Liver (tissue), 9 donors: ENCODE data around the gene KCNQ1. TPM values are rescaled to one million over a fixed set of nuclear protein-coding genes. Genes with fewer than 3 reads are reported as not detected.

Experiments used
- DNase-seq: peaks from one replicate; pipeline ENCODE4 v3.0.0-alpha.2; 2017; ENCODE audit warnings: low spot score
- H3K27ac ChIP-seq, 2 donors: one replicate each; pipeline ENCODE4 v1.7.0; 2013; ENCODE audit warnings: inconsistent platforms in 2 of 2, low read length in 2 of 2, control low read depth in 1 of 2, low read depth in 1 of 2, mild to moderate bottlenecking in 1 of 2
- H3K27me3 ChIP-seq, 4 donors: one replicate each; pipeline versions ENCODE4 v1.6.1 to v1.7.0; 2013; ENCODE audit warnings: low read length in 3 of 4, inconsistent platforms in 1 of 4, mild to moderate bottlenecking in 1 of 4, moderate library complexity in 1 of 4; ENCODE audit not compliant: control insufficient read depth in 4 of 4, insufficient read depth in 4 of 4
- H3K36me3 ChIP-seq, 4 donors: one replicate each; pipeline versions ENCODE4 v1.6.1 to v1.7.0; 2013; ENCODE audit warnings: low read length in 3 of 4, mild to moderate bottlenecking in 3 of 4, low read depth in 1 of 4, moderate library complexity in 1 of 4; ENCODE audit not compliant: control insufficient read depth in 4 of 4, insufficient read depth in 3 of 4
- H3K4me1 ChIP-seq, 4 donors: one replicate each; pipeline versions ENCODE4 v1.6.1 to v1.7.0; 2013; ENCODE audit warnings: low read length in 3 of 4, mild to moderate bottlenecking in 3 of 4, moderate library complexity in 1 of 4; ENCODE audit not compliant: control insufficient read depth in 4 of 4, insufficient read depth in 4 of 4
- H3K4me3 ChIP-seq, 3 donors: one replicate each; pipeline versions ENCODE4 v1.6.1 to v1.7.0; 2013; ENCODE audit warnings: low read length in 3 of 3, control low read depth in 1 of 3, low read depth in 1 of 3, mild to moderate bottlenecking in 1 of 3
- H3K9ac ChIP-seq, 2 donors: one replicate each; pipeline ENCODE4 v1.7.0; 2013; ENCODE audit warnings: low read length in 2 of 2, mild to moderate bottlenecking in 2 of 2, moderate library complexity in 2 of 2, control low read depth in 1 of 2, low read depth in 1 of 2
- H3K9me3 ChIP-seq, 4 donors: one replicate each; pipeline versions ENCODE4 v1.6.1 to v1.7.0; 2013; ENCODE audit warnings: low read length in 3 of 4; ENCODE audit not compliant: control insufficient read depth in 4 of 4
- ATF3 ChIP-seq: IDR thresholded peaks from 2 replicates; pipeline ENCODE4 v1.6.1; 2016; ENCODE audit warnings: antibody characterized with exemption
- CTCF ChIP-seq: fragments of 150-350 bp; IDR thresholded peaks from 2 replicates; pipeline ENCODE4 v1.5.1; 2017; ENCODE audit warnings: improper control_type of control experiment, low read depth, low read length; ENCODE audit not compliant: missing input control
- EGR1 ChIP-seq, 2 donors: IDR thresholded peaks; 2 replicates each; pipeline ENCODE4 v1.6.1; 2016 to 2018; ENCODE audit warnings: antibody characterized with exemption in 2 of 2, low read depth in 2 of 2
- FOXA1 ChIP-seq: IDR thresholded peaks from 2 replicates; pipeline ENCODE4 v1.6.1; 2016; ENCODE audit warnings: antibody characterized with exemption
- FOXA2 ChIP-seq: IDR thresholded peaks from 2 replicates; pipeline ENCODE4 v1.6.1; 2016; ENCODE audit warnings: antibody characterized with exemption
- GABPA ChIP-seq, 2 donors: IDR thresholded peaks in 1 of 2; conservative IDR thresholded peaks in 1 of 2; 2 replicates each; pipeline ENCODE4 v1.6.1; 2016; ENCODE audit warnings: antibody characterized with exemption in 2 of 2, mild to moderate bottlenecking in 1 of 2, moderate library complexity in 1 of 2
- HNF4A ChIP-seq, 2 donors: conservative IDR thresholded peaks; 2 replicates each; pipeline ENCODE4 v1.6.1; 2016; ENCODE audit warnings: antibody characterized with exemption in 2 of 2, mild to moderate bottlenecking in 2 of 2
- HNF4G ChIP-seq: IDR thresholded peaks from 2 replicates; pipeline ENCODE4 v1.6.1; 2016; ENCODE audit warnings: antibody characterized with exemption
- JUND ChIP-seq, 2 donors: IDR thresholded peaks; 2 replicates each; pipeline ENCODE4 v1.6.1; 2016; ENCODE audit warnings: antibody characterized with exemption in 2 of 2
- MAX ChIP-seq: IDR thresholded peaks from 2 replicates; pipeline ENCODE4 v1.6.1; 2016; ENCODE audit warnings: antibody characterized with exemption
- NR2F2 ChIP-seq: IDR thresholded peaks from 2 replicates; pipeline ENCODE4 v1.6.1; 2016; ENCODE audit warnings: antibody characterized with exemption
- RAD21 ChIP-seq, 2 donors: IDR thresholded peaks; 2 replicates each; pipeline ENCODE4 v1.6.1; 2016; ENCODE audit warnings: antibody characterized with exemption in 2 of 2, mild to moderate bottlenecking in 2 of 2
- REST ChIP-seq: IDR thresholded peaks from 2 replicates; pipeline ENCODE4 v1.6.1; 2016; ENCODE audit warnings: antibody characterized with exemption, mild to moderate bottlenecking
- RXRA ChIP-seq, 2 donors: IDR thresholded peaks; 2 replicates each; pipeline ENCODE4 v1.6.1; 2017 to 2018; ENCODE audit warnings: antibody characterized with exemption in 2 of 2, mild to moderate bottlenecking in 1 of 2
- SP1 ChIP-seq: IDR thresholded peaks from 2 replicates; pipeline ENCODE4 v1.6.1; 2018; ENCODE audit warnings: antibody characterized with exemption, mild to moderate bottlenecking
- TAF1 ChIP-seq: conservative IDR thresholded peaks from 2 replicates; pipeline ENCODE4 v1.6.1; 2016; ENCODE audit warnings: antibody characterized with exemption, mild to moderate bottlenecking
- YY1 ChIP-seq: IDR thresholded peaks from 2 replicates; pipeline ENCODE4 v1.6.1; 2016; ENCODE audit warnings: antibody characterized with exemption, mild to moderate bottlenecking
- ZBTB33 ChIP-seq: IDR thresholded peaks from 2 replicates; pipeline ENCODE4 v1.6.1; 2016; ENCODE audit warnings: antibody characterized with exemption
- WGBS: extraction: QIAGEN DNeasy Blood & Tissue Kit; methylation state at CpG from one replicate; pipeline ENCODE4 v1.1.7; 2013; 5-methylcytosine and 5-hydroxymethylcytosine counted together
- polyA plus RNA-seq, 2 donors: library from polyadenylated mRNA; stranded (reverse) in 1 of 2; unstranded in 1 of 2; fragments of 200-250 nt in 1 of 2; fragments of >200 nt in 1 of 2; fragmentation: Nextera tagmentation in 1 of 2; extraction: Ambion mirVana in 1 of 2; gene quantifications; one replicate each; pipeline versions ENCODE4 v1.2.1 to v1.2.3, GENCODE V29; 2013 to 2015
- total RNA-seq, 2 donors: library from RNA; depleted of rRNA; stranded (reverse); fragments of >200 nt; gene quantifications; one replicate each; pipeline ENCODE4 v1.2.3, GENCODE V29; 2014
- donor health status: healthy.
- donor health status: healthy.
- donor health status: healthy.
- donor health status: healthy.
- donor health status: healthy.

KCNQ1 gene
- total and polyA plus RNA-seq, 4 donors = 0.31 to 2.2 (median 1.5) TPM

GRCh38 chr11:2584434-2584811 is 139.6 kb downstream of the KCNQ1 start:
- WGBS = 90% methylated on average over 4 of the region's 4 CpGs
- Histone ChIP-seq H3K9ac (no peak overlapping the region), H3K4me1 (no peaks in the 10 kb centered on the region), H3K36me3 (no peaks in the 10 kb centered on the region), H3K27me3 (no peaks in the 10 kb centered on the region), H3K27ac (no peak overlapping the region), H3K4me3 (no peak overlapping the region), H3K9me3 (no peaks in the 10 kb centered on the region)
- no peak for DNase-seq
- TF ChIP-seq SP1 (no peak), EGR1 (IDR thresholded peaks at IDR 0.05; ENCODE audit: low read depth in 2 of 2) (no peak), NR2F2 (no peak), REST (no peak), TAF1 (no peak), GABPA (IDR thresholded peaks at IDR 0.05 in 1 of 2, conservative IDR thresholded peaks at IDR 0.05 in 1 of 2) (no peak), CTCF (no peak), FOXA2 (no peak), RAD21 (IDR thresholded peaks at IDR 0.05) (no peak), YY1 (no peak), HNF4A (conservative IDR thresholded peaks at IDR 0.05) (no peak), RXRA (IDR thresholded peaks at IDR 0.05) (no peak), ATF3 (no peak), HNF4G (no peak), ZBTB33 (no peak), JUND (IDR thresholded peaks at IDR 0.05) (no peak), MAX (no peak), FOXA1 (no peak)
